GM12878 (cell line): ENCODE measurements around the gene CARHSP1. TPM values are rescaled to one million over a fixed set of nuclear protein-coding genes. Genes with fewer than 3 reads are reported as not detected.

Experiments
- CBFB ChIP-seq: IDR thresholded peaks from 2 replicates; pipeline ENCODE4 v1.6.1; 2016; ENCODE audit warnings: antibody characterized with exemption, low read depth
- CBX3 ChIP-seq: fragments of 200-600 bp; sonication (generic); IDR thresholded peaks from 2 replicates; pipeline ENCODE4 v1.6.1; 2016; ENCODE audit warnings: low read depth, borderline replicate concordance
- EGR1 ChIP-seq, 2 experiments: IDR thresholded peaks; 1 replicate in 1 of 2; 2 replicates in 1 of 2; pipeline ENCODE4 v1.6.1; 2011 to 2012; ENCODE audit warnings: low read depth in 2 of 2, low read length in 2 of 2, borderline replicate concordance in 1 of 2, mild to moderate bottlenecking in 1 of 2, moderate library complexity in 1 of 2
- KDM1A ChIP-seq: fragments of 200-600 bp; sonication (generic); IDR thresholded peaks from 2 replicates; pipeline ENCODE4 v1.6.1; 2016; ENCODE audit warnings: borderline replicate concordance
- MXI1 ChIP-seq: fragments of 150-350 bp; IDR thresholded peaks from 2 replicates; pipeline ENCODE4 v1.6.1; 2011; ENCODE audit warnings: low read depth, mild to moderate bottlenecking, inconsistent platforms, low read length, improper control_type of control experiment
- NR2F1 ChIP-seq: fragments of 450-650 bp; conservative IDR thresholded peaks from 2 replicates; pipeline ENCODE4 v1.6.1; 2017; ENCODE audit warnings: mild to moderate bottlenecking
- PAX5 ChIP-seq: IDR thresholded peaks from 2 replicates; pipeline ENCODE4 v1.6.1; 2011; ENCODE audit warnings: low read depth, low read length, borderline replicate concordance
- PAX8 ChIP-seq: fragments of 450-650 bp; IDR thresholded peaks from 2 replicates; pipeline ENCODE4 v1.6.1; 2017; ENCODE audit warnings: mild to moderate bottlenecking, moderate library complexity
- POLR2AphosphoS5 ChIP-seq: IDR thresholded peaks from 2 replicates; pipeline ENCODE4 v1.6.1; 2011; ENCODE audit warnings: mild to moderate bottlenecking, low read length, inconsistent platforms
- POU2F2 ChIP-seq: IDR thresholded peaks from 3 replicates; pipeline ENCODE4 v1.6.1; 2011; ENCODE audit warnings: low read depth, mild to moderate bottlenecking, low read length, borderline replicate concordance
- SMC3 ChIP-seq: IDR thresholded peaks from 2 replicates; pipeline ENCODE4 v1.6.1; 2011; ENCODE audit warnings: low read length, improper control_type of control experiment, borderline replicate concordance
- SRF ChIP-seq, 2 experiments: IDR thresholded peaks; 2 replicates each; pipeline ENCODE4 v1.6.1; 2011; ENCODE audit warnings: low read depth in 2 of 2, low read length in 2 of 2, mild to moderate bottlenecking in 1 of 2, moderate library complexity in 1 of 2
- ZNF592 ChIP-seq: fragments of 450-650 bp; IDR thresholded peaks from 2 replicates; pipeline ENCODE4 v1.6.1; 2017; ENCODE audit warnings: mild to moderate bottlenecking, moderate library complexity
- ZZZ3 ChIP-seq: IDR thresholded peaks from 2 replicates; pipeline ENCODE4 v1.6.1; 2011; ENCODE audit warnings: low read depth; ENCODE audit not compliant: control insufficient read depth, insufficient read length
- polyA plus RNA-seq, 11 experiments: library from polyadenylated mRNA; depleted of rRNA in 4 of 11; unstranded in 6 of 11; stranded (reverse) in 5 of 11; fragments of >200 nt; fragmentation: Nextera tagmentation in 4 of 11; fragmentation: Illumina TruSeq in 1 of 11; extraction: Ambion mirVana in 4 of 11; extraction: Trizol in 1 of 11; gene quantifications; 1 replicate in 1 of 11; 2 replicates in 10 of 11; pipeline versions ENCODE4 v1.2.1 to v1.2.3, GENCODE V29; 2011 to 2016; ENCODE audit warnings: inconsistent platforms in 2 of 11, missing spikeins in 2 of 11, low read depth in 1 of 11
- total RNA-seq, 4 experiments: library from RNA; depleted of rRNA in 3 of 4; stranded (reverse); fragments of >200 nt in 3 of 4; fragmentation: Illumina TruSeq in 1 of 4; extraction: Trizol in 1 of 4; gene quantifications; 2 replicates each; pipeline versions ENCODE4 v1.2.1 to v1.2.3, GENCODE V29; 2013 to 2021
- TF ChIP-seq, protein P1 (sequence below): fragments of 450-650 bp; IDR thresholded peaks from 2 replicates; pipeline ENCODE4 v1.6.1; 2018; ENCODE audit warnings: borderline replicate concordance, mild to moderate bottlenecking; ENCODE audit not compliant: partially characterized antibody

CARHSP1 gene
- total and polyA plus RNA-seq, 10 of the 15 experiments (the other 5 are each of a cell fraction or from before 2014, with no cell fraction given) = 5.5 to 112 (median 67.0) TPM

DNA sequence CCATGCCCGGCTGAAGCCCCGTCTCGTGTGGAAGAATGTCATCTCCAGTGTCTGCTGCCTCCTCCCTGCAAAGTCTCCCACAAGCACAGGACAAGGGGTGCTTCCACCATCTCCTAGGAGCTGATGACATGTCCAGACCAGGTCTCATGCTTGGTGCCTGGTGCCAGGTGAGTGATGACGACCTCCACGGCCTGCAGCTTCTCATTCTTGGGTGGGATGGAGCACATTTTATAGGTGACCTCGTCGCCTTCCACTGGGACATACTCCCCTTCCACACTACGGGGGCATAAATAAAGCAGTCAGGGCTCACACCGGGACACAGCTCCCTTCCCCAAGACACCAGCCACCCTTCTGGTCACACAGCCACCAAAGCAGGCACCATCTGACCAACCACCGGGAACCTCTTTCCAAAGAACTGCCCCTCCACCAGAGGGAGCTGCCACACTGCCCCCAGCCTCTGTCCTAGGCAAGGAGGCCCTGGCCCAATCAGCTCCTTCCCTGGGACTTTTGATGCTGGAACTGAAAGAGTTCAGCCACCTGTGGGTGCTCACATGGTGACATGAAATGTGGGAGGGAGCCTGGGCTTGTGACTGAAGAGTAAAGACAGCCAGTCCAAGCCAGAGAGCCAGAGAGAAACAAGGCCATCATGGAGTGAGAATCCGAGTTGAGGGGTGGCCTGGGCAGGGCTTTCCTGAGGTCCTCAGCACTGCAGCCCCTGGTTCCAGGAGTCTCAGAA is 13.6 kb downstream of the CARHSP1 start (continued):
- TF ChIP-seq, protein P1, sequence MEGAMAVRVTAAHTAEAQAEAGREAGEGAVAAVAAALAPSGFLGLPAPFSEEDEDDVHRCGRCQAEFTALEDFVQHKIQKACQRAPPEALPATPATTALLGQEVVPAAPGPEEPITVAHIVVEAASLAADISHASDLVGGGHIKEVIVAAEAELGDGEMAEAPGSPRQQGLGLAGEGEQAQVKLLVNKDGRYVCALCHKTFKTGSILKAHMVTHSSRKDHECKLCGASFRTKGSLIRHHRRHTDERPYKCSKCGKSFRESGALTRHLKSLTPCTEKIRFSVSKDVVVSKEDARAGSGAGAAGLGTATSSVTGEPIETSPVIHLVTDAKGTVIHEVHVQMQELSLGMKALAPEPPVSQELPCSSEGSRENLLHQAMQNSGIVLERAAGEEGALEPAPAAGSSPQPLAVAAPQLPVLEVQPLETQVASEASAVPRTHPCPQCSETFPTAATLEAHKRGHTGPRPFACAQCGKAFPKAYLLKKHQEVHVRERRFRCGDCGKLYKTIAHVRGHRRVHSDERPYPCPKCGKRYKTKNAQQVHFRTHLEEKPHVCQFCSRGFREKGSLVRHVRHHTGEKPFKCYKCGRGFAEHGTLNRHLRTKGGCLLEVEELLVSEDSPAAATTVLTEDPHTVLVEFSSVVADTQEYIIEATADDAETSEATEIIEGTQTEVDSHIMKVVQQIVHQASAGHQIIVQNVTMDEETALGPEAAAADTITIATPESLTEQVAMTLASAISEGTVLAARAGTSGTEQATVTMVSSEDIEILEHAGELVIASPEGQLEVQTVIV = no peak
- TF ChIP-seq CBFB (no peak), SRF (IDR thresholded peaks at IDR 0.05; ENCODE audit: low read depth in 2 of 2, low read length in 2 of 2) (no peak), NR2F1 (no peak), POLR2AphosphoS5 (peak; percentile 39; the same call in 1 of the 2 replicates), POU2F2 (no peak), MXI1 (no peak), ZNF592 (no peak), SMC3 (no peak), ZZZ3 (no peak), PAX5 (no peak), EGR1 (IDR thresholded peaks at IDR 0.05; ENCODE audit: borderline replicate concordance in 1 of 2, low read depth in 2 of 2, low read length in 2 of 2) (no peak), CBX3 (no peak), KDM1A (no peak), PAX8 (no peak)
- TF ChIP-seq, all 136 proteins: peak for 4
